ENCODE results near the gene PLD2.
"Not testable (repeated sequence)": the region's sequence is repeated elsewhere in the genome, so short reads cannot be mapped to it uniquely, and the experiment has no call there.

PLD2 gene

GRCh38 chr17:4854111-4854681 is 47.2 kb downstream of the PLD2 start:
- FAIRE-seq (no peak), DNase-seq (ENCODE audit: extremely low spot score, insufficient read length, low read depth) (no peak)

- FAIRE-seq (no peak), DNase-seq (ENCODE audit: extremely low spot score, insufficient read length, low read depth) (no peak)
Measured at GRCh38 chr17:4856271-4856936, 49.5 kb downstream of the PLD2 start.

GRCh38 chr17:4856937-4857314 is 50.0 kb downstream of the PLD2 start:
- FAIRE-seq (no peak), DNase-seq (ENCODE audit: extremely low spot score, insufficient read length, low read depth) (no peak)

DNA sequence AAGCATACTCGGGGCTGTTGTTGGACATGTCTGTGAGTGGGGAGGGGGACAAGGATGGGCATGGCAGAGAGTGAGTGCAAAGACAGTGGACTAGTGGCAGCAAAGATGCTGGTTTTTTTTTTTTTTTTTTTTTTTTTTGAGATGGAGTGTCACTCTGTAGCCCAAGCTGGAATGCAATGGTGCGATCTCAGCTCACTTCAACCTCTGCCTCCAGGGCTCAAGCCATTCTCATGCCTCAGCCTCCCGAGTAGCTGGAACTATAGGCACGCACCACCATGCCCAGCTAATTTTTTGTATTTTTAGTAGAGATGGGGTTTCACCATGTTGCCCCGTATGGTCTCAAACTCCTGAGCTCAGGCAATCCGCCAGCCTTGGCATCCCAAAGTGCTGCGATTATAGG is 50.4 kb downstream of the PLD2 start:
- FAIRE-seq; DNase-seq (ENCODE audit: extremely low spot score, insufficient read length, low read depth): not testable (repeated sequence)

GRCh38 chr17:4858068-4858881 is 51.3 kb downstream of the PLD2 start:
- DNase-seq (ENCODE audit: extremely low spot score, insufficient read length, low read depth) (no peak), FAIRE-seq (no peak)

GRCh38 chr17:4858882-4859260 is 51.9 kb downstream of the PLD2 start:
- FAIRE-seq (no peak), DNase-seq (ENCODE audit: extremely low spot score, insufficient read length, low read depth) (no peak)

- FAIRE-seq = no peak
- no peak for DNase-seq (ENCODE audit: extremely low spot score, insufficient read length, low read depth)
Measured at GRCh38 chr17:4859816-4860625, 53.1 kb downstream of the PLD2 start.

DNA sequence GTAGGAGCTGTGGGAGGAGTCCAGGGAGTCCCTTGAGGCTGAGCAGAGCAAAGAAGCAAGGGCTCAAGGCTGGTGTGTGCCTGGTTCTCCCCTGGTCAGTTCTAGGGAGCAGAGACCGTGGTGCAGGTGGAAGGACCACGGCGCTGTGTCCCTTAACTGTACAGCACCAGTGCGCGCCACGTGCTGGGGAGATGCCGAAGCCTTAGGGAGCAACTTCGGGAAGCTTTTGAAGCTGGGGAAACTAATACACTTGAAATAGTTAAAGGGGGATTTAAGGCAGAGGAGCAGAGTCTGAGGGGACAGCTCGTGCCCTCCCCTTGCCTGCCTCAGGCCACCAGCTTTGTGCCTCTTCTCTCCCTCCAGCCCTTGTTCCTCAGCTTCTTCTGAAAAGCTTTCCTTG is 53.7 kb downstream of the PLD2 start:
- FAIRE-seq = no peak
- DNase-seq (ENCODE audit: extremely low spot score, insufficient read length, low read depth) = no peak

GRCh38 chr17:4861052-4861451 is 54.1 kb downstream of the PLD2 start:
- DNase-seq (ENCODE audit: extremely low spot score, insufficient read length, low read depth) = no peak
- no peak for FAIRE-seq

- DNase-seq (ENCODE audit: extremely low spot score, insufficient read length, low read depth) (no peak), FAIRE-seq (no peak)
Measured at GRCh38 chr17:4862720-4863119, 55.8 kb downstream of the PLD2 start.

GRCh38 chr17:4863321-4863720 is 56.4 kb downstream of the PLD2 start:
- DNase-seq (ENCODE audit: extremely low spot score, insufficient read length, low read depth) = no peak
- no peak for FAIRE-seq

DNA sequence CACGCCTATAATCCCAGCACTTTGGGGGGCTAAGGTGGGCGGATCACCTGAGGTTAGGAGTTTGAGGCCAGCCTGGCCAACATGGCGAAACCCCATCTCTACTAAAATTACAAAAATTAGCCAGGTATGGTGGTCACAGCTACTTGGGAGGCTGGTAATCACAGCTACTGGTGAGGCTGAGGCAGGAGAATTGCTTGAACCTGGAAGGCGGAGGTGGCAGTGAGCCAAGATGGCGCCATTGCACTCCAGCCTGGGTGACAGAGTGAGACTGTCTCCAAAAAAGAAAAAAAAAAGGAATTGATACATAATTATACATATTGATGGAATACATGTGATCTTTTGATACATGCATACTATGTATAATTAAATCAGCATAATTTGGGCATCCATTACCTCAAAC is 60.6 kb downstream of the PLD2 start:
- DNase-seq (ENCODE audit: extremely low spot score, insufficient read length, low read depth); FAIRE-seq: not testable (repeated sequence)

- not testable (repeated sequence) for DNase-seq (ENCODE audit: extremely low spot score, insufficient read length, low read depth); FAIRE-seq
Measured at GRCh38 chr17:4869058-4869998, 62.4 kb downstream of the PLD2 start.

DNA sequence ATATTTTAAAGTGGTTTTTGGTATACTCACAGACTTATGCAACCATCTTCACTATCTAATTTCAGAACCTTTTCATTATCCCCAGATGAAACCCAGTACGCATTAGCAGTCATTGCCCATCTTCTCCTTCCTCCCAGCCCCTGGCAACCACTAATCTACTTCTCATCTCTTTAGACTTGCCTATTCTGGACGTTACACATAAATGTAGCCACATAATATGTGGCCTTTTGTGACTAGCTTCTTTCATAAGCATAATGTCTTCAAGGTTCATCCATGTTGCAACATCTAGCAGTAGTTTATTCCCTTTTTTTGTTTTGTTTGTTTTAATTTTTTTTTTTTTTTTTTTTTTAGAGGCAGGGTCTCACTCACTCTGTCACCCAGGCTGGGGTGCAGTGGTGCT is 63.9 kb downstream of the PLD2 start:
- DNase-seq (ENCODE audit: extremely low spot score, insufficient read length, low read depth) = no peak
- FAIRE-seq = no peak

GRCh38 chr17:4872786-4873185 is 65.8 kb downstream of the PLD2 start:
- DNase-seq (ENCODE audit: extremely low spot score, insufficient read length, low read depth) = no peak

More at GRCh38 chr17:4872786-4873185, 65.8 kb downstream of the PLD2 start:
- no peak for FAIRE-seq

All from GM18507 (cell line).